ENCODE results near the gene MRPL22. TPM values are rescaled to one million over a fixed set of nuclear protein-coding genes. Genes with fewer than 3 reads are reported as not detected.

The MRPL22 gene
- total RNA-seq, 1 experiment from 2014 or later, result 77.2 TPM

DNA sequence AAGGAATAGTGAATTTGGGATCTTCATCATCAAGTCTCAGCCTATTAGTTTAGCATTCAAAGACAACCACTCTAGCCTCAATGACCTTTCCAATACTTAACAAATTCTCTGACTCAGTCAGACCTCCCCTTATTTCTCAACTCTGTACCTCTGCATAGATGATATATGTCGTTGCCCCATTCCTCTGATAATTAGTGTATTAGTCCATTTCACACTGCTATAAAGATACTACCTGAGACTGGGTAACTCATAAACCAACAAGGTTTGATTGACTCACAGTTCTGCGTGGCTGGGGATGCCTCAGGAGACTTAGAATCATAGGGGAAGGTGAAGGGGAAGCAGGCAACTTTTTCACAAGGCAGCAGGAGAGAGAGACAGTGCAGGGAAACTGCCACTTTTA is 8.9 kb downstream of the MRPL22 start:
- no peak overlapping the region for H3K23ac ChIP-seq (ENCODE audit: insufficient read length, low read depth, low read length)
- H3K36me3 Mint-ChIP-seq (ENCODE audit: insufficient read depth in 1 of 3, low read depth in 3 of 3), result peaks cover 0 to 6% (median 2%) of the 10 kb centered on the region in 3 experiments; a peak in 3 of 7 replicates
- H3K4me3 Mint-ChIP-seq, result no peak overlapping the region

More for the DNA sequence above, 8.9 kb downstream of the MRPL22 start:
- H3K27ac Mint-ChIP-seq, result no peak overlapping the region
- Histone ChIP-seq H4K5ac (ENCODE audit: insufficient read length, low read depth, low read length) (no peak overlapping the region), H3K4me1 (ENCODE audit: insufficient read depth, low read length) (no peaks in the 10 kb centered on the region), H3K27me3 (ENCODE audit: insufficient read depth, low read length) (no peaks in the 10 kb centered on the region), H3K4me2 (ENCODE audit: insufficient read depth, insufficient read length, low read length) (no peak overlapping the region), H3K18ac (ENCODE audit: insufficient read length, low read depth, low read length) (no peak overlapping the region), H4K20me1 (ENCODE audit: control insufficient read depth, insufficient read depth, insufficient read length) (no peaks in the 10 kb centered on the region), H2BK20ac (ENCODE audit: low read depth, low read length, poor library complexity, severe bottlenecking) (no peak overlapping the region), H3K4ac (ENCODE audit: low read depth, low read length) (no peak overlapping the region), H3T11ph (ENCODE audit: low read length) (no peak overlapping the region), H3K79me2 (ENCODE audit: insufficient read depth, low read length) (peaks cover 3% of the 10 kb centered on the region; the same call in 1 of the 2 replicates), H3K56ac (ENCODE audit: insufficient read length, low read depth, low read length) (no peak overlapping the region), H3K27ac (ENCODE audit: insufficient read length, low read depth, low read length) (no peak overlapping the region), H4K91ac (ENCODE audit: insufficient read length, low read depth, low read length) (no peak overlapping the region), H2BK120ac (ENCODE audit: low read depth, low read length, poor library complexity, severe bottlenecking) (no peak overlapping the region), H2AFZ (ENCODE audit: low read length) (no peak overlapping the region), H3K79me1 (ENCODE audit: insufficient read depth, low read depth, low read length, poor library complexity, severe bottlenecking) (no peaks in the 10 kb centered on the region), H2AK5ac (ENCODE audit: insufficient read length, low read length) (no peak overlapping the region), H3K9me3 (ENCODE audit: control insufficient read depth, low read depth, low read length) (no peaks in the 10 kb centered on the region), H2BK12ac (ENCODE audit: insufficient read length, low read depth, low read length) (no peak overlapping the region), H2BK5ac (ENCODE audit: insufficient read length, low read length) (no peak overlapping the region), H3K9ac (ENCODE audit: extremely low read depth, insufficient read length, low read length) (no peak overlapping the region), H2BK15ac (ENCODE audit: low read depth, low read length) (no peak overlapping the region), H3K14ac (ENCODE audit: insufficient read depth, low read length) (no peak overlapping the region), H4K8ac (replicated peaks; ENCODE audit: insufficient read length, low read depth, low read length) (no peak overlapping the region), H3K23me2 (ENCODE audit: insufficient read length, low read depth, low read length, poor library complexity, severe bottlenecking) (no peaks in the 10 kb centered on the region)
- no CpG with 5 or more reads among the region's 2 CpGs for WGBS (ENCODE audit: extremely low coverage, insufficient read length, low lambda C conversion rate)
- H3K27me3 Mint-ChIP-seq (ENCODE audit: low read depth), result no peaks in the 10 kb centered on the region
- no peaks in the 10 kb centered on the region for H3K9me3 Mint-ChIP-seq
- no peak for DNase-seq
- H3K4me1 Mint-ChIP-seq, result no peaks in the 10 kb centered on the region
- TF ChIP-seq, protein P1, sequence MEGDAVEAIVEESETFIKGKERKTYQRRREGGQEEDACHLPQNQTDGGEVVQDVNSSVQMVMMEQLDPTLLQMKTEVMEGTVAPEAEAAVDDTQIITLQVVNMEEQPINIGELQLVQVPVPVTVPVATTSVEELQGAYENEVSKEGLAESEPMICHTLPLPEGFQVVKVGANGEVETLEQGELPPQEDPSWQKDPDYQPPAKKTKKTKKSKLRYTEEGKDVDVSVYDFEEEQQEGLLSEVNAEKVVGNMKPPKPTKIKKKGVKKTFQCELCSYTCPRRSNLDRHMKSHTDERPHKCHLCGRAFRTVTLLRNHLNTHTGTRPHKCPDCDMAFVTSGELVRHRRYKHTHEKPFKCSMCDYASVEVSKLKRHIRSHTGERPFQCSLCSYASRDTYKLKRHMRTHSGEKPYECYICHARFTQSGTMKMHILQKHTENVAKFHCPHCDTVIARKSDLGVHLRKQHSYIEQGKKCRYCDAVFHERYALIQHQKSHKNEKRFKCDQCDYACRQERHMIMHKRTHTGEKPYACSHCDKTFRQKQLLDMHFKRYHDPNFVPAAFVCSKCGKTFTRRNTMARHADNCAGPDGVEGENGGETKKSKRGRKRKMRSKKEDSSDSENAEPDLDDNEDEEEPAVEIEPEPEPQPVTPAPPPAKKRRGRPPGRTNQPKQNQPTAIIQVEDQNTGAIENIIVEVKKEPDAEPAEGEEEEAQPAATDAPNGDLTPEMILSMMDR (conservative IDR thresholded peaks at IDR 0.05), result no peak
